B cell (primary cell): Measurements from ENCODE around the gene RABAC1. TPM values are rescaled to one million over a fixed set of nuclear protein-coding genes. Genes with fewer than 3 reads are reported as not detected.
"Not testable (repeated sequence)": the region's sequence is repeated elsewhere in the genome, so short reads cannot be mapped to it uniquely, and the experiment has no call there.

Experiments used
- ATAC-seq: fragments of 200-7000 bp; cut with Tn5 transposase; one replicate; pipeline ENCODE4 v1.10.0; 2021; ENCODE audit warnings: low read depth, mild to moderate bottlenecking, moderate number of reproducible peaks, moderate library complexity
- CTCF ChIA-PET: fragments of 350-600 bp; sonication (Branson Sonifier 250); formaldehyde crosslinking; loops from one replicate; lab custom pipeline; 2021; ENCODE audit warnings: antibody characterized with exemption, inconsistent platforms; lab: Charles Lee
- POLR2A ChIA-PET: fragments of 350-600 bp; sonication (Branson Sonifier 250); formaldehyde crosslinking; loops from one replicate; lab custom pipeline; 2021; ENCODE audit warnings: antibody characterized with exemption; lab: Charles Lee
- DNase-seq: peaks from one replicate; pipeline ENCODE4 v3.0.0; 2013
- H2AFZ ChIP-seq: 2 replicates; pipeline ENCODE4 v1.6.1; 2012; ENCODE audit warnings: mild to moderate bottlenecking, low read depth, low read length; ENCODE audit not compliant: insufficient read depth, poor library complexity, severe bottlenecking
- H3K27ac ChIP-seq, 2 donors: 1 replicate in 1 of 2; 2 replicates in 1 of 2; pipeline ENCODE4 v1.5.1; 2012 to 2013; ENCODE audit warnings: low read length in 2 of 2, mild to moderate bottlenecking in 2 of 2, moderate library complexity in 1 of 2
- H3K27me3 ChIP-seq, 4 experiments: fragments of 200-600 bp in 1 of 4; sonication (generic) in 1 of 4; replicated peaks in 1 of 4; 1 replicate in 2 of 4; 2 replicates in 2 of 4; pipeline versions ENCODE4 v1.6.1 to v1.7.0; 2013 to 2016; ENCODE audit warnings: low read length in 3 of 4, mild to moderate bottlenecking in 2 of 4, mixed read lengths in 1 of 4, moderate library complexity in 1 of 4; ENCODE audit not compliant: insufficient read depth in 4 of 4, control insufficient read depth in 3 of 4; ENCODE audit errors: control extremely low read depth in 1 of 4
- H3K36me3 ChIP-seq, 2 experiments: replicated peaks in 1 of 2; 1 replicate in 1 of 2; 2 replicates in 1 of 2; pipeline versions ENCODE4 v1.6.1 to v1.7.1; 2013; ENCODE audit warnings: low read length in 1 of 2; ENCODE audit not compliant: insufficient read depth in 2 of 2, control insufficient read depth in 1 of 2; ENCODE audit errors: control extremely low read depth in 1 of 2, extremely low read depth in 1 of 2
- H3K4me1 ChIP-seq, 2 donors: fragments of 200-600 bp in 1 of 2; sonication (generic) in 1 of 2; 1 replicate in 1 of 2; 2 replicates in 1 of 2; pipeline versions ENCODE4 v1.5.1 to v1.6.1; 2013 to 2017; ENCODE audit warnings: low read length in 2 of 2; ENCODE audit not compliant: control insufficient read depth in 2 of 2, insufficient read depth in 2 of 2
- H3K4me2 ChIP-seq: replicated peaks from 2 replicates; pipeline ENCODE3; 2012; ENCODE audit warnings: mild to moderate bottlenecking, low read depth, low read length; ENCODE audit not compliant: poor library complexity, severe bottlenecking
- H3K4me3 ChIP-seq, 5 experiments: fragments of 200-600 bp in 1 of 5; sonication (generic) in 1 of 5; 1 replicate in 3 of 5; 2 replicates in 2 of 5; pipeline versions ENCODE4 v1.5.1 to v1.7.0; 2011 to 2016; ENCODE audit warnings: low read length in 4 of 5, mild to moderate bottlenecking in 4 of 5, low read depth in 2 of 5, control low read depth in 1 of 5, moderate library complexity in 1 of 5; ENCODE audit not compliant: insufficient read depth in 1 of 5; ENCODE audit errors: control extremely low read depth in 1 of 5, extremely low read depth in 1 of 5
- H3K79me2 ChIP-seq: fragments of 200-600 bp; sonication (generic); one replicate; pipeline ENCODE4 v1.6.0; 2016; ENCODE audit warnings: low read length; ENCODE audit not compliant: control insufficient read depth, insufficient read depth
- H3K9ac ChIP-seq: fragments of 200-600 bp; sonication (generic); 2 replicates; pipeline ENCODE4 v1.6.1; 2017; ENCODE audit warnings: mild to moderate bottlenecking, low read length, moderate library complexity
- H3K9me3 ChIP-seq, 3 donors: one replicate each; pipeline versions ENCODE4 v1.6.1 to v1.7.1; 2013; ENCODE audit warnings: low read length in 2 of 3; ENCODE audit not compliant: control insufficient read depth in 2 of 3, insufficient read depth in 1 of 3; ENCODE audit errors: control extremely low read depth in 1 of 3
- H4K20me1 ChIP-seq: 2 replicates; pipeline ENCODE4 v1.6.0; 2012; ENCODE audit warnings: mild to moderate bottlenecking, low read length; ENCODE audit not compliant: insufficient read depth, control insufficient read depth, poor library complexity, severe bottlenecking
- H3K27ac Mint-ChIP-seq: one replicate; pipeline ENCODE4 v1.8.0; 2021; ENCODE audit warnings: mixed read lengths
- H3K27me3 Mint-ChIP-seq: one replicate; pipeline ENCODE4 v1.8.0; 2021; ENCODE audit warnings: mixed read lengths
- H3K4me1 Mint-ChIP-seq: one replicate; pipeline ENCODE4 v1.8.0; 2021; ENCODE audit warnings: mixed read lengths
- H3K4me3 Mint-ChIP-seq: one replicate; pipeline ENCODE4 v1.8.0; 2021; ENCODE audit warnings: mixed read lengths
- H3K9me3 Mint-ChIP-seq: one replicate; pipeline ENCODE4 v1.8.0; 2022; ENCODE audit warnings: mixed read lengths; ENCODE audit not compliant: insufficient read depth
- CTCF ChIP-seq: fragments of 200-600 bp; IDR thresholded peaks from one replicate; pipeline ENCODE4 v1.8.0; 2022; ENCODE audit warnings: antibody characterized with exemption, mild to moderate bottlenecking
- EZH2 ChIP-seq: IDR thresholded peaks from 2 replicates; pipeline ENCODE4 v1.6.1; 2012; ENCODE audit warnings: borderline replicate concordance, low read depth, mild to moderate bottlenecking, moderate library complexity, low read length; ENCODE audit not compliant: insufficient read depth, poor library complexity, severe bottlenecking
- WGBS: methylation state at CpG from one replicate; pipeline ENCODE4 v1.1.5; 2013; ENCODE audit warnings: missing lambda C conversion rate; ENCODE audit not compliant: insufficient coverage; 5-methylcytosine and 5-hydroxymethylcytosine counted together
- intact Hi-C: fragments of 100-400 bp; cut with micrococcal nuclease; formaldehyde crosslinking; loops from one replicate; pipeline ENCODE4 v1.10.0; 2022
- polyA plus RNA-seq: library from polyadenylated mRNA; depleted of rRNA; stranded (reverse); fragments of >200 nt; gene quantifications from 2 replicates; pipeline ENCODE4 v1.2.3, GENCODE V29; 2012
- total RNA-seq, 2 donors: library from RNA; stranded (reverse); fragments of 120-200 nt in 1 of 2; gene quantifications; 1 replicate in 1 of 2; 2 replicates in 1 of 2; pipeline versions ENCODE4 v1.2.3 to v1.2.4, GENCODE V29; 2013 to 2022

RABAC1 gene
- total and polyA plus RNA-seq, 2 donors (not counting 1 experiment from before 2014, with no cell fraction given): 146 to 190 TPM

GRCh38 chr19:41915021-41915775 is 43.9 kb downstream of the RABAC1 start:
- 5% methylated on average over 29 of the region's 38 CpGs for WGBS
- peak overlapping the region in 3 of 5 experiments; percentile 29 to 47 (median 35) for H3K4me3 ChIP-seq

GRCh38 chr19:41914424-41914834 is 44.7 kb downstream of the RABAC1 start:
- no CpG with 5 or more reads among the region's 5 CpGs for WGBS
- H3K9me3 ChIP-seq: peaks cover 0 to 18% (median 0%) of the 10 kb centered on the region in 3 donors
- intact Hi-C loops: loop anchor here (2.0 kb wide), 1 partner anchor 14 kb away; the partner anchor contains the start of gene ERFL
- ATAC-seq, H3K9me3 Mint-ChIP-seq, H3K9ac ChIP-seq, POLR2A ChIA-PET, H3K4me3 ChIP-seq, DNase-seq, H3K27ac Mint-ChIP-seq, H3K79me2 ChIP-seq, CTCF ChIA-PET, H3K27ac ChIP-seq, H2AFZ ChIP-seq, H3K36me3 ChIP-seq: not testable (repeated sequence)
- H3K4me2 ChIP-seq: peak overlapping the region; percentile 83
- H3K4me1 Mint-ChIP-seq: peaks cover 36% of the 10 kb centered on the region
- peaks cover 0 to 65% (median 42%) of the 10 kb centered on the region in 4 experiments for H3K27me3 ChIP-seq
- H4K20me1 ChIP-seq: peaks cover 47% of the 10 kb centered on the region
- peaks cover 18% of the 10 kb centered on the region for H3K27me3 Mint-ChIP-seq
- H3K4me1 ChIP-seq: peaks cover 44 to 46% of the 10 kb centered on the region in 2 donors
- H3K4me3 Mint-ChIP-seq: peak overlapping the region; percentile 10

More at GRCh38 chr19:41915021-41915775, 43.9 kb downstream of the RABAC1 start:
- Histone ChIP-seq H3K27me3 (peaks cover 0 to 65% (median 42%) of the 10 kb centered on the region in 4 experiments), H3K4me1 (peaks cover 44 to 46% of the 10 kb centered on the region in 2 donors), H3K4me2 (peak overlapping the region; percentile 83), H3K9me3 (peaks cover 0 to 21% (median 0%) of the 10 kb centered on the region in 3 donors), H3K9ac (peak overlapping the region; percentile 57), H2AFZ (peak overlapping the region; percentile 5), H3K79me2 (no peaks in the 10 kb centered on the region), H4K20me1 (peaks cover 42% of the 10 kb centered on the region), H3K27ac (no peak overlapping the region), H3K36me3 (no peaks in the 10 kb centered on the region)
- H3K27me3 Mint-ChIP-seq: peaks cover 18% of the 10 kb centered on the region
- H3K4me1 Mint-ChIP-seq: peaks cover 36% of the 10 kb centered on the region
- POLR2A ChIA-PET: no interaction called here
- DNase-seq (peak; percentile 48), ATAC-seq (no peak)
- H3K9me3 Mint-ChIP-seq: no peaks in the 10 kb centered on the region
- TF ChIP-seq CTCF (no peak), EZH2 (peak; percentile 96)
- CTCF ChIA-PET: no interaction called here
- no peak overlapping the region for H3K27ac Mint-ChIP-seq
- intact Hi-C loops: loop anchor here (2.0 kb wide), 1 partner anchor 14 kb away; the partner anchor contains the start of gene ERFL
- no peak overlapping the region for H3K4me3 Mint-ChIP-seq
